Glutamatergic neuron (in vitro differentiated cells): ENCODE results near the gene ZNF750. TPM values are rescaled to one million over a fixed set of nuclear protein-coding genes. Genes with fewer than 3 reads are reported as not detected.

ENCODE experiments used
- DNase-seq: peaks from one replicate; pipeline ENCODE4 v3.0.0; 2022
- H3K27ac Mint-ChIP-seq: one replicate; pipeline ENCODE4 v1.8.0; 2020; ENCODE audit warnings: mild to moderate bottlenecking, mixed read lengths, inconsistent platforms; ENCODE audit not compliant: unreplicated experiment
- H3K27me3 Mint-ChIP-seq: one replicate; pipeline ENCODE4 v1.8.0; 2020; ENCODE audit warnings: mild to moderate bottlenecking, moderate library complexity, mixed read lengths, inconsistent platforms; ENCODE audit not compliant: unreplicated experiment
- H3K36me3 Mint-ChIP-seq: one replicate; pipeline ENCODE4 v1.8.0; 2020; ENCODE audit warnings: mild to moderate bottlenecking, mixed read lengths, inconsistent platforms; ENCODE audit not compliant: unreplicated experiment
- H3K4me1 Mint-ChIP-seq: one replicate; pipeline ENCODE4 v1.8.0; 2020; ENCODE audit warnings: mild to moderate bottlenecking, low read depth, mixed read lengths, inconsistent platforms; ENCODE audit not compliant: unreplicated experiment
- H3K4me3 Mint-ChIP-seq: one replicate; pipeline ENCODE4 v1.8.0; 2020; ENCODE audit warnings: mild to moderate bottlenecking, mixed read lengths, inconsistent platforms; ENCODE audit not compliant: unreplicated experiment
- H3K9me3 Mint-ChIP-seq: one replicate; pipeline ENCODE4 v1.8.0; 2020; ENCODE audit warnings: mild to moderate bottlenecking, moderate library complexity, mixed read lengths, inconsistent platforms; ENCODE audit not compliant: unreplicated experiment
- CTCF ChIP-seq: fragments of 200-600 bp; sonication (generic); IDR thresholded peaks from one replicate; pipeline ENCODE4 v1.5.0; 2021; ENCODE audit not compliant: partially characterized antibody, unreplicated experiment
- total RNA-seq: library from RNA; stranded (reverse); fragmentation: NEBNext Ultra II Directional; extraction: Animal tissue kit (Norgen Biotek cat#: 25700); gene quantifications from one replicate; pipeline ENCODE4 v1.2.1, GENCODE V29; 2021; ENCODE audit not compliant: unreplicated experiment

ZNF750 gene
- total RNA-seq, 1 donor from 2014 or later = 1.4 TPM

- Mint-ChIP-seq H3K36me3 (no peaks in the 10 kb centered on the region), H3K27me3 (peaks cover 11% of the 10 kb centered on the region), H3K27ac (peak overlapping the region; percentile 34), H3K4me1 (peaks cover 19% of the 10 kb centered on the region), H3K4me3 (no peak overlapping the region), H3K9me3 (peaks cover 3% of the 10 kb centered on the region)
- TF ChIP-seq CTCF = no peak
- DNase-seq = no peak
Observed at GRCh38 chr17:82782657-82783207, 57.1 kb downstream of the ZNF750 start.

DNA sequence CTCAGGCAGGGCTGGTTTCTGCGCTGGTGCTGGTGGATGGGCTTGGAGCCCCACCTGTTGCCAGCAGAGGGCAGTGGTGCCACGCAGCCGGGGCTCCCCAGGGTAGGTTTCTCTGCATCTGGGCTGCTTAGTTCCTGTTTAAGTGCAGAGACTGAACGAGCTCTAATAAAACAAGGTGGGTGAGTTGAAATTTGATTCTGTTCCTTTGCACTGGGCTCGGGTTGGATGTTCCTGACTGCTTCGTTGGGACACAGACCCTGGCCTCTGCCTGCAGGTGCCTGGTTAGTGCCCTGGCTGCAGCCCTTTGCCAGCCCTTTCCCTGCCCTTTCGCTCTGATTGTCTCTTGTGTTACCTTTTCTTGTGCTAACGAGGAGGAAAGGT is 57.9 kb downstream of the ZNF750 start:
- Mint-ChIP-seq H3K36me3 (no peaks in the 10 kb centered on the region), H3K4me3 (no peak overlapping the region), H3K27me3 (peaks cover 11% of the 10 kb centered on the region), H3K9me3 (peaks cover 2% of the 10 kb centered on the region), H3K4me1 (peaks cover 21% of the 10 kb centered on the region), H3K27ac (peak overlapping the region; percentile 33)
- peak; percentile 64 for TF ChIP-seq CTCF
- peak; percentile 87 for DNase-seq

DNA sequence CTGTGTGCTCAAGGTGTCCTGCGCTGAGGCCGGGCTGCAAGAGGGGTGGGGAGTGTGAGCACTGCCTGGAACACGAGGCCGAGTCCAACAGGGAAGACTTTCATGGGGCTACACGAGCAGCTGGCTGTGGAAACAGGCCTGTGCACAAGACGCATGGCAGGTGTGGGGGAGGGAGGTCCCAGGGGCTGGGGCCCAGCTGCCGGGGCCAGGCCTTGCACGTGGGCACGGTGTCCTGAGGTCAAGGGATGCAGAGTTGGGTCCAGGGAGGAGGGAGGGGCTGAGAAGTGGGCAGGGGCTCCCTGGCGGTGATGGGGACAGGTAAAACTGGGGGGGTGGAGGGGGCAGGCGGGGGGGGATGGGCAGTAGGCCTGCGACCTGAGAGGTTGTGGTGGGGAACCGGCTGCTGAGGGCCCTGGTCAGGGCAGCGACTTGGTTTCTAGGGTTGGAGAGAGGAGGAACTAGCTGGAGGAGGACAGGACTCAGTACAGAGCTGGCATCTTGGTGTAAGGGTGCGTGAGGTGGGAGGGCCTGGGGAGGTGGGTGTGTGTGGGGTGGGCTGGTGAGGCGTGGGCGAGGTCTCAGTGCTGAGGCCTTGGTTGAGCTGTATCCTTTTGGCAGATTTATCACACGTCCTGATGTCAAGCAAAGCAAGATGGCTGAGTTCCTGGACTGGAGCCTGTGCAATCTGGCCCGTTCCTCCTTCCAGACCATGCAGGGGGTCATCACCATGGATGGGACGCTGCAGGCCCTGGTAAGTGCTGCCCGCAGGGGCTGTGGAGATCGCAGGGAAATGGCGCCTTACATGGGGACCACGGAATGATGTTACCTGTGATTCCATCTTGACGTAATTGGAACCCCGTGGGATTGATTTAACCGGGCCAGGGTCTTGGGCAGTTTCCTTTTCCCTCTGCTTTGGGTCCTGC is 58.6 kb downstream of the ZNF750 start:
- Mint-ChIP-seq H3K36me3 (no peaks in the 10 kb centered on the region), H3K4me1 (peaks cover 20% of the 10 kb centered on the region), H3K9me3 (peaks cover 2% of the 10 kb centered on the region), H3K27ac (peak overlapping the region; percentile 86), H3K27me3 (peaks cover 11% of the 10 kb centered on the region), H3K4me3 (no peak overlapping the region)
- peak; percentile 54 for DNase-seq
- TF ChIP-seq CTCF = no peak

- Mint-ChIP-seq H3K27ac (no peak overlapping the region), H3K9me3 (peaks cover 2% of the 10 kb centered on the region), H3K27me3 (peaks cover 11% of the 10 kb centered on the region), H3K4me3 (no peak overlapping the region), H3K36me3 (no peaks in the 10 kb centered on the region), H3K4me1 (peaks cover 20% of the 10 kb centered on the region)
- no peak for TF ChIP-seq CTCF
- no peak for DNase-seq
Observed at GRCh38 chr17:82780195-82780594, 59.6 kb downstream of the ZNF750 start.

- H3K9me3 Mint-ChIP-seq = peaks cover 2% of the 10 kb centered on the region
- no peaks in the 10 kb centered on the region for H3K36me3 Mint-ChIP-seq
- no peak for DNase-seq
- H3K4me3 Mint-ChIP-seq = no peak overlapping the region
- TF ChIP-seq CTCF = no peak
- peaks cover 20% of the 10 kb centered on the region for H3K4me1 Mint-ChIP-seq
- H3K27me3 Mint-ChIP-seq = peaks cover 11% of the 10 kb centered on the region
- H3K27ac Mint-ChIP-seq = no peak overlapping the region
Observed at GRCh38 chr17:82779541-82779940, 60.3 kb downstream of the ZNF750 start.
